IMR-90 (cell line): ENCODE data around the gene MAEA. TPM values are rescaled to one million over a fixed set of nuclear protein-coding genes. Genes with fewer than 3 reads are reported as not detected.

ENCODE experiments used
- ATAC-seq: fragments of 200-7000 bp; cut with Tn5 transposase; 2 replicates; pipeline ENCODE4 v1.9.1; 2020; ENCODE audit warnings: low read depth, mild to moderate bottlenecking, moderate library complexity
- BruUV-seq: library from RNA; stranded (reverse); fragments of 400-500 nt; replicated peaks from 2 replicates; lab custom pipeline; 2021; lab: Mats Ljungman, UMichigan
- CTCF ChIA-PET: fragments of 300-600 bp; formaldehyde crosslinking; extraction: SDS; loops from one replicate; lab custom pipeline; 2021; ENCODE audit warnings: antibody characterized with exemption; lab: Yijun Ruan, JAX
- POLR2A ChIA-PET: fragments of 300-600 bp; sonication (Branson Sonifier 250); formaldehyde crosslinking; loops from one replicate; lab custom pipeline; 2022; ENCODE audit warnings: antibody characterized with exemption; ENCODE audit not compliant: unreplicated experiment; lab: Charles Lee
- DNase-seq: peaks from one replicate; pipeline ENCODE4 v3.0.0; 2013
- H2AFZ ChIP-seq: replicated peaks from 2 replicates; pipeline ENCODE3; 2013; ENCODE audit warnings: low read length, mild to moderate bottlenecking; ENCODE audit not compliant: poor library complexity
- H2AK5ac ChIP-seq: 2 replicates; pipeline ENCODE4 v1.6.1; 2013; ENCODE audit warnings: low read depth, low read length, inconsistent platforms
- H2AK9ac ChIP-seq: replicated peaks from 2 replicates; pipeline ENCODE3; 2013; ENCODE audit warnings: mild to moderate bottlenecking, low read depth, low read length, moderate library complexity; ENCODE audit not compliant: poor library complexity
- H2BK120ac ChIP-seq: 2 replicates; pipeline ENCODE4 v1.6.1; 2013; ENCODE audit warnings: low read depth, low read length, inconsistent platforms
- H2BK15ac ChIP-seq: 3 replicates; pipeline ENCODE4 v1.6.1; 2013; ENCODE audit warnings: low read depth, low read length, inconsistent platforms
- H2BK20ac ChIP-seq: 2 replicates; pipeline ENCODE4 v1.6.1; 2013; ENCODE audit warnings: low read depth, mild to moderate bottlenecking, inconsistent platforms, low read length, moderate library complexity
- H2BK5ac ChIP-seq: 2 replicates; pipeline ENCODE4 v1.6.1; 2013; ENCODE audit warnings: mild to moderate bottlenecking, low read depth, low read length, inconsistent platforms; ENCODE audit not compliant: poor library complexity, severe bottlenecking
- H3K14ac ChIP-seq: replicated peaks from 2 replicates; pipeline ENCODE4 v1.6.1; 2013; ENCODE audit warnings: low read depth, low read length, inconsistent platforms
- H3K18ac ChIP-seq: 2 replicates; pipeline ENCODE4 v1.6.1; 2013; ENCODE audit warnings: low read depth, low read length, control low read depth
- H3K23ac ChIP-seq: 2 replicates; pipeline ENCODE4 v1.6.1; 2013; ENCODE audit warnings: low read depth, low read length, inconsistent platforms
- H3K27ac ChIP-seq: 2 replicates; pipeline ENCODE4 v1.5.1; 2013; ENCODE audit warnings: mild to moderate bottlenecking, control low read depth, low read length; ENCODE audit not compliant: insufficient read depth
- H3K27me3 ChIP-seq: 2 replicates; pipeline ENCODE4 v1.6.1; 2013; ENCODE audit warnings: low read length; ENCODE audit not compliant: control insufficient read depth, insufficient read depth
- H3K36me3 ChIP-seq: 2 replicates; pipeline ENCODE4 v1.6.1; 2013; ENCODE audit warnings: low read length, mixed read lengths; ENCODE audit not compliant: control insufficient read depth, insufficient read depth
- H3K4ac ChIP-seq: 2 replicates; pipeline ENCODE4 v1.6.1; 2013; ENCODE audit warnings: low read depth, low read length, inconsistent platforms
- H3K4me1 ChIP-seq: 2 replicates; pipeline ENCODE4 v1.6.1; 2013; ENCODE audit warnings: low read length, mixed read lengths; ENCODE audit not compliant: control insufficient read depth, insufficient read depth
- H3K4me2 ChIP-seq: 2 replicates; pipeline ENCODE4 v1.6.1; 2013; ENCODE audit warnings: low read depth, mild to moderate bottlenecking, control low read depth, low read length, moderate library complexity
- H3K4me3 ChIP-seq: 2 replicates; pipeline ENCODE4 v1.5.1; 2013; ENCODE audit warnings: low read depth, mild to moderate bottlenecking, control low read depth, low read length, moderate library complexity; ENCODE audit not compliant: insufficient read depth
- H3K56ac ChIP-seq: 2 replicates; pipeline ENCODE4 v1.6.1; 2013; ENCODE audit warnings: low read length, inconsistent platforms; ENCODE audit not compliant: insufficient read depth; ENCODE audit errors: extremely low read depth
- H3K79me1 ChIP-seq, 2 experiments: 2 replicates each; pipeline ENCODE4 v1.6.1; 2013; ENCODE audit warnings: low read length in 2 of 2, inconsistent platforms in 1 of 2, low read depth in 1 of 2
- H3K9ac ChIP-seq: 2 replicates; pipeline ENCODE4 v1.6.1; 2013; ENCODE audit warnings: low read depth, low read length, control low read depth
- H3K9me1 ChIP-seq: 2 replicates; pipeline ENCODE4 v1.6.1; 2013; ENCODE audit warnings: low read length, inconsistent platforms; ENCODE audit not compliant: insufficient read depth
- H3K9me3 ChIP-seq: 2 replicates; pipeline ENCODE4 v1.6.1; 2013; ENCODE audit warnings: low read length; ENCODE audit not compliant: control insufficient read depth, insufficient read depth
- H4K20me1 ChIP-seq: 2 replicates; pipeline ENCODE4 v1.6.1; 2013; ENCODE audit warnings: low read length, inconsistent platforms; ENCODE audit not compliant: insufficient read depth
- H4K5ac ChIP-seq: 2 replicates; pipeline ENCODE4 v1.6.1; 2013; ENCODE audit warnings: mild to moderate bottlenecking, low read depth, low read length, control low read depth
- H4K8ac ChIP-seq, 2 experiments: 2 replicates each; pipeline ENCODE4 v1.6.1; 2013; ENCODE audit warnings: low read depth in 2 of 2, low read length in 2 of 2, control low read depth in 1 of 2, inconsistent platforms in 1 of 2
- H4K91ac ChIP-seq: 2 replicates; pipeline ENCODE4 v1.6.1; 2013; ENCODE audit warnings: low read depth, low read length, inconsistent platforms; ENCODE audit not compliant: insufficient read depth
- BHLHE40 ChIP-seq: fragments of 150-350 bp; IDR thresholded peaks from 2 replicates; pipeline ENCODE4 v1.6.1; 2016; ENCODE audit warnings: mild to moderate bottlenecking, low read depth, low read length
- FOS ChIP-seq: fragments of 150-350 bp; IDR thresholded peaks from 2 replicates; pipeline ENCODE4 v1.6.1; 2016; ENCODE audit warnings: low read depth, low read length
- MAFK ChIP-seq: IDR thresholded peaks from 2 replicates; pipeline ENCODE4 v1.6.1; 2012; ENCODE audit warnings: low read depth, low read length, improper control_type of control experiment
- MAZ ChIP-seq: IDR thresholded peaks from 2 replicates; pipeline ENCODE4 v1.6.1; 2012; ENCODE audit warnings: low read depth, mild to moderate bottlenecking, low read length, improper control_type of control experiment, moderate library complexity, borderline replicate concordance
- MXI1 ChIP-seq: IDR thresholded peaks from 2 replicates; pipeline ENCODE4 v1.6.1; 2012; ENCODE audit warnings: low read depth, mild to moderate bottlenecking, low read length, moderate library complexity, borderline replicate concordance
- RAD21 ChIP-seq: IDR thresholded peaks from 2 replicates; pipeline ENCODE4 v1.6.1; 2012; ENCODE audit warnings: low read length, improper control_type of control experiment
- SMC3 ChIP-seq: fragments of 150-350 bp; IDR thresholded peaks from 2 replicates; pipeline ENCODE4 v1.6.1; 2016; ENCODE audit warnings: low read depth, mild to moderate bottlenecking, antibody characterized with exemption, low read length, moderate library complexity
- WGBS, 2 experiments: methylation state at CpG; one replicate each; pipeline versions ENCODE4 v1.1.5 to v1.1.7; 2013; ENCODE audit warnings: missing lambda C conversion rate in 2 of 2; ENCODE audit not compliant: insufficient read length in 1 of 2; ENCODE audit errors: extremely low coverage in 2 of 2; 5-methylcytosine and 5-hydroxymethylcytosine counted together
- dilution Hi-C: fragments of 300-500 bp; cut with HindIII; formaldehyde crosslinking; loops from one replicate; pipeline ENCODE4 v1.14.3; 2018; ENCODE audit warnings: low sequenced_read_pairs; ENCODE audit not compliant: unreplicated experiment
- in situ Hi-C: fragments of 300-500 bp; cut with MboI; formaldehyde crosslinking; loops from 3 replicates; pipeline ENCODE4 v1.14.3; 2019; ENCODE audit warnings: low sequenced_read_pairs, inconsistent platforms, mixed read lengths
- intact Hi-C: fragments of 100-400 bp; cut with micrococcal nuclease; formaldehyde crosslinking; loops from 2 replicates; pipeline ENCODE4 v1.10.0; 2022
- polyA plus RNA-seq, 3 experiments: library from polyadenylated mRNA; depleted of rRNA; stranded (reverse); fragments of >200 nt; gene quantifications; 2 replicates each; pipeline ENCODE4 v1.2.3, GENCODE V29; 2012; ENCODE audit warnings: low replicate concordance in 1 of 3
- total RNA-seq: library from RNA; depleted of rRNA; stranded (reverse); fragments of >200 nt; gene quantifications from 2 replicates; pipeline ENCODE4 v1.2.3, GENCODE V29; 2012
- TF ChIP-seq, protein P1 (sequence below): fragments of 150-350 bp; IDR thresholded peaks from 2 replicates; pipeline ENCODE4 v1.6.1; 2017; ENCODE audit warnings: mild to moderate bottlenecking, antibody characterized with exemption, low read length, low read depth

MAEA gene
- total and polyA plus RNA-seq, 2 of the 4 experiments (the other 2 are of a cell fraction) = 61.5 to 108 TPM

DNA sequence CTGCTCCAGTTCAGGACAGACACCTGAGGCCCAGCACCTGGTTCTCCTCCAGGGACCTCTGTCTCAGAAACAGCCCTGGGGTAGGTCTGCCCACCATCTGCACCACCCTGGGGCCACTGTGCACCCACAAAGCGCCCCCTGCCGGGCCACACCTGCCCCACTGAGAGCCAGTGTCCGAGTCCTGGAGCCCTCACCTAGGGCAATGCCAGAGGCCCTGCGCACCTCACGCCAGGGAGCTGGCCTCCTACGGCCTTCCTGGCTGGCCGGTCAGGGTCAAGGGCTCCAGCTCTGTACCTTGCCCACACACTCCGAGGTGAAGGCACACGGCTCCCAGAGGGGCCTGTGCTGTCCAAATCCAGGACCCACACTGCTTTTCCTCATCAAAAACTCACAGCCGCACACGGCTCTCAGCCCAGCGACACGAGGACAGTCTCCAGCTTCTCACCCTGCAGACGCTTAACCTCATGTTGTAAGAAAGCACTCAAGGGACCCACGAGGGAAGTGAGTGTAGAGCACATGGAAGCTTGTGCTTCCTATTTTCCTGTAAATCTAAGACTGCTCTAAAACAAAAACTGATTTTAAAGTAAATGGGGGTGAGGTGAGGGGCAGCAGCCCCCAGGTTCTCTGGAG lies 46.1 kb upstream of the MAEA start:
- peaks cover 34% of the 10 kb centered on the region for H3K9me1 ChIP-seq
- no peak for DNase-seq

More for the DNA sequence above, 46.1 kb upstream of the MAEA start:
- peaks cover 5 to 62% of the 10 kb centered on the region in 2 experiments; a peak in 3 of 4 replicates for H3K79me1 ChIP-seq
- no TSS peak for BruUV-seq
- intact Hi-C loops = no loop called here
- H2AK9ac ChIP-seq = no peak overlapping the region
- H2AK5ac ChIP-seq = no peak overlapping the region
- no peak overlapping the region for H3K56ac ChIP-seq
- POLR2A ChIA-PET = no interaction called here
- H2BK15ac ChIP-seq = no peak overlapping the region
- no peak overlapping the region for H2BK20ac ChIP-seq
- H4K20me1 ChIP-seq = peaks cover 85% of the 10 kb centered on the region
- dilution Hi-C loops = no loop called here
- H3K4ac ChIP-seq = no peak overlapping the region
- CTCF ChIA-PET = no interaction called here
- H2BK120ac ChIP-seq = no peak overlapping the region
- H2AFZ ChIP-seq = no peak overlapping the region
- H3K4me2 ChIP-seq = no peak overlapping the region
- ATAC-seq = no peak
- H4K5ac ChIP-seq = no peak overlapping the region
- H3K4me3 ChIP-seq = no peak overlapping the region
- no peak overlapping the region for H3K23ac ChIP-seq
- in situ Hi-C loops = no loop called here
- no peak overlapping the region for H4K91ac ChIP-seq
- no peak overlapping the region for H2BK5ac ChIP-seq
- peaks cover 28% of the 10 kb centered on the region for H3K36me3 ChIP-seq
- no peak overlapping the region for H4K8ac ChIP-seq
- H3K27me3 ChIP-seq = no peaks in the 10 kb centered on the region
- H3K18ac ChIP-seq = no peak overlapping the region
- WGBS, 2 experiments = 92% methylated on average over 7 of the region's 15 CpGs; no CpG with 5 or more reads in 1 of the 2 experiments
- no peak overlapping the region for H3K27ac ChIP-seq
- no peak overlapping the region for H3K9ac ChIP-seq
- H3K4me1 ChIP-seq = peaks cover 16% of the 10 kb centered on the region
- no peak overlapping the region for H3K14ac ChIP-seq
- H3K9me3 ChIP-seq = no peaks in the 10 kb centered on the region
- TF ChIP-seq, protein P1, sequence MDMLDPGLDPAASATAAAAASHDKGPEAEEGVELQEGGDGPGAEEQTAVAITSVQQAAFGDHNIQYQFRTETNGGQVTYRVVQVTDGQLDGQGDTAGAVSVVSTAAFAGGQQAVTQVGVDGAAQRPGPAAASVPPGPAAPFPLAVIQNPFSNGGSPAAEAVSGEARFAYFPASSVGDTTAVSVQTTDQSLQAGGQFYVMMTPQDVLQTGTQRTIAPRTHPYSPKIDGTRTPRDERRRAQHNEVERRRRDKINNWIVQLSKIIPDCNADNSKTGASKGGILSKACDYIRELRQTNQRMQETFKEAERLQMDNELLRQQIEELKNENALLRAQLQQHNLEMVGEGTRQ = no peak
- no peak for TF ChIP-seq MAFK
- TF ChIP-seq MAZ = no peak
- no peak for TF ChIP-seq BHLHE40
- TF ChIP-seq RAD21 = no peak
- no peak for TF ChIP-seq MXI1
- TF ChIP-seq FOS = no peak
- no peak for TF ChIP-seq SMC3
